Thyroid gland (tissue), 4 donors: Measurements from ENCODE around the gene CNTLN.

ENCODE experiments used
- POLR2A ChIP-seq, 2 donors: fragments of 450-650 bp; IDR thresholded peaks; one replicate each; pipeline ENCODE4 v1.6.1; 2017; ENCODE audit warnings: antibody characterized with exemption in 2 of 2, mild to moderate bottlenecking in 2 of 2, moderate library complexity in 1 of 2
- TF ChIP-seq, protein P1 (sequence below), 6 experiments: fragments of 200-600 bp in 3 of 6; fragments of 450-650 bp in 3 of 6; sonication (generic) in 3 of 6; IDR thresholded peaks; one replicate each; pipeline ENCODE4 v1.5.1; 2016 to 2019; ENCODE audit warnings: antibody characterized with exemption in 6 of 6, mild to moderate bottlenecking in 2 of 6, inconsistent platforms in 1 of 6, moderate library complexity in 1 of 6

DNA sequence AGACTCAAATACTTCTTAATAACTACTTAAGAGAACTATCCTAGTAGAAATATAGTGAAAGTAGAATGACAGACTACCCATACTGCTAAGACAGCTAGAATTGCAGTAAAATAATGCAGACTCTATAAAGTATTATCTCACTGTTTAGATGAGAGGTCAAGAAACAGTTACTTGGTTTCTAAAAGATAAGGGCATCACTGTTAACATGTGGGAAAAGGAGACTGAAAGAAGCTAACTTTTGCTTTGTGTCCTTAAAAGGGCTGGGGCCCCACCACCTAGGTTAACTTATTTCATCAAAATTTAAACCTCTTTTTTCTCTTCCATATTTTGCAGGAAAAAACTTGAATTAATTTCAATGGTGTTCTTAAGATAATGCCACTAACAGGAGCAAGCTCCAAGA is 204.3 kb downstream of the CNTLN start:
- no peak for TF ChIP-seq POLR2A (IDR thresholded peaks at IDR 0.05)
- TF ChIP-seq, protein P1, sequence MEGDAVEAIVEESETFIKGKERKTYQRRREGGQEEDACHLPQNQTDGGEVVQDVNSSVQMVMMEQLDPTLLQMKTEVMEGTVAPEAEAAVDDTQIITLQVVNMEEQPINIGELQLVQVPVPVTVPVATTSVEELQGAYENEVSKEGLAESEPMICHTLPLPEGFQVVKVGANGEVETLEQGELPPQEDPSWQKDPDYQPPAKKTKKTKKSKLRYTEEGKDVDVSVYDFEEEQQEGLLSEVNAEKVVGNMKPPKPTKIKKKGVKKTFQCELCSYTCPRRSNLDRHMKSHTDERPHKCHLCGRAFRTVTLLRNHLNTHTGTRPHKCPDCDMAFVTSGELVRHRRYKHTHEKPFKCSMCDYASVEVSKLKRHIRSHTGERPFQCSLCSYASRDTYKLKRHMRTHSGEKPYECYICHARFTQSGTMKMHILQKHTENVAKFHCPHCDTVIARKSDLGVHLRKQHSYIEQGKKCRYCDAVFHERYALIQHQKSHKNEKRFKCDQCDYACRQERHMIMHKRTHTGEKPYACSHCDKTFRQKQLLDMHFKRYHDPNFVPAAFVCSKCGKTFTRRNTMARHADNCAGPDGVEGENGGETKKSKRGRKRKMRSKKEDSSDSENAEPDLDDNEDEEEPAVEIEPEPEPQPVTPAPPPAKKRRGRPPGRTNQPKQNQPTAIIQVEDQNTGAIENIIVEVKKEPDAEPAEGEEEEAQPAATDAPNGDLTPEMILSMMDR (IDR thresholded peaks at IDR 0.05): no peak
